Keratinocyte (primary cell): ENCODE data around the gene RAI14. TPM values are rescaled to one million over a fixed set of nuclear protein-coding genes. Genes with fewer than 3 reads are reported as not detected.

Source experiments
- DNase-seq: peaks from one replicate; pipeline ENCODE4 v3.0.0-alpha.2; 2011; ENCODE audit warnings: low read depth, missing footprints, low spot score
- FAIRE-seq: peaks from 2 replicates; lab custom pipeline; 2011; peaks lifted over from hg19 to GRCh38; lab: Jason Lieb, UNC
- H2AFZ ChIP-seq: 2 replicates; pipeline ENCODE4 v1.6.0; 2012; ENCODE audit warnings: low read length, control low read depth, inconsistent platforms; ENCODE audit not compliant: control insufficient read depth
- H3K27ac ChIP-seq: 2 replicates; pipeline ENCODE4 v1.5.1; 2011; ENCODE audit warnings: low read length; ENCODE audit not compliant: control insufficient read depth, insufficient read depth
- H3K27me3 ChIP-seq: 3 replicates; pipeline ENCODE4 v1.6.0; 2011; ENCODE audit warnings: low read length; ENCODE audit not compliant: control insufficient read depth, insufficient read depth; ENCODE audit errors: extremely low read depth
- H3K36me3 ChIP-seq, 2 experiments: 2 replicates in 1 of 2; 3 replicates in 1 of 2; pipeline ENCODE4 v1.5.1; 2011; ENCODE audit warnings: low read length in 2 of 2, mild to moderate bottlenecking in 1 of 2; ENCODE audit not compliant: control insufficient read depth in 2 of 2, insufficient read depth in 2 of 2; ENCODE audit errors: extremely low read depth in 1 of 2
- H3K4me1 ChIP-seq: 3 replicates; pipeline ENCODE4 v1.5.1; 2011; ENCODE audit warnings: low read length; ENCODE audit not compliant: control insufficient read depth, insufficient read depth; ENCODE audit errors: extremely low read depth
- H3K4me2 ChIP-seq: 3 replicates; pipeline ENCODE4 v1.6.0; 2011; ENCODE audit warnings: low read depth, low read length; ENCODE audit not compliant: control insufficient read depth, insufficient read depth; ENCODE audit errors: extremely low read depth
- H3K4me3 ChIP-seq, 3 experiments: fragments of 200-600 bp in 1 of 3; sonication (generic) in 1 of 3; 2 replicates in 2 of 3; 3 replicates in 1 of 3; pipeline ENCODE4 v1.5.1; 2011 to 2016; ENCODE audit warnings: low read length in 3 of 3, mild to moderate bottlenecking in 3 of 3, control low read depth in 2 of 3, inconsistent platforms in 1 of 3, low read depth in 1 of 3, mixed read lengths in 1 of 3, mixed run types in 1 of 3, moderate library complexity in 1 of 3; ENCODE audit not compliant: control insufficient read depth in 2 of 3, insufficient read depth in 2 of 3; ENCODE audit errors: extremely low read depth in 1 of 3
- H3K79me2 ChIP-seq: 2 replicates; pipeline ENCODE4 v1.6.0; 2012; ENCODE audit warnings: low read length; ENCODE audit not compliant: control insufficient read depth, insufficient read depth
- H3K9ac ChIP-seq: 3 replicates; pipeline ENCODE4 v1.6.0; 2011; ENCODE audit warnings: low read length; ENCODE audit not compliant: control insufficient read depth, insufficient read depth; ENCODE audit errors: extremely low read depth
- H3K9me1 ChIP-seq: 3 replicates; pipeline ENCODE4 v1.6.0; 2011; ENCODE audit warnings: low read length; ENCODE audit not compliant: control insufficient read depth, insufficient read depth; ENCODE audit errors: extremely low read depth
- H3K9me3 ChIP-seq: 2 replicates; pipeline ENCODE4 v1.5.1; 2012; ENCODE audit warnings: low read depth, low read length; ENCODE audit not compliant: control insufficient read depth
- H4K20me1 ChIP-seq: 3 replicates; pipeline ENCODE4 v1.6.0; 2011; ENCODE audit warnings: low read length; ENCODE audit not compliant: control insufficient read depth, insufficient read depth; ENCODE audit errors: extremely low read depth
- CTCF ChIP-seq, 3 experiments: IDR thresholded peaks in 1 of 3; conservative IDR thresholded peaks in 1 of 3; optimal IDR thresholded peaks in 1 of 3; 2 replicates in 2 of 3; 3 replicates in 1 of 3; pipeline versions ENCODE3 to v1.5.1; 2011; ENCODE audit warnings: low read length in 3 of 3, mild to moderate bottlenecking in 3 of 3, moderate library complexity in 2 of 3, control low read depth in 1 of 3, inconsistent platforms in 1 of 3; ENCODE audit not compliant: insufficient read depth in 2 of 3; ENCODE audit errors: extremely low read depth in 1 of 3
- EZH2 ChIP-seq: IDR thresholded peaks from one replicate; pipeline ENCODE4 v1.6.1; 2012; ENCODE audit warnings: inconsistent platforms, mild to moderate bottlenecking, low read length, moderate library complexity
- dilution Hi-C: fragments of 300-500 bp; cut with MboI; formaldehyde crosslinking; loops from one replicate; pipeline ENCODE4 v1.7.0; 2020; ENCODE audit warnings: low sequenced_read_pairs; ENCODE audit not compliant: extremely low pct_ligation_motif_present
- polyA plus RNA-seq, 5 experiments: library from polyadenylated mRNA; depleted of rRNA in 3 of 5; stranded (reverse) in 3 of 5; stranded (forward) in 1 of 5; unstranded in 1 of 5; fragments of >200 nt; gene quantifications; 1 replicate in 1 of 5; 2 replicates in 3 of 5; 3 replicates in 1 of 5; pipeline versions ENCODE4 v1.2.1 to v1.2.3, GENCODE V29; 2011 to 2012; ENCODE audit warnings: missing spikeins in 2 of 5, low read depth in 1 of 5, low replicate concordance in 1 of 5

The RAI14 gene
- polyA plus RNA-seq, 1 donor (not counting 4 experiments of a cell fraction or from before 2014, with no cell fraction given), result 31.4 TPM

GRCh38 chr5:34686762-34687268 is 30.7 kb downstream of the RAI14 start:
- H3K79me2 ChIP-seq, result peaks cover 16% of the 10 kb centered on the region
- DNase-seq, result peak; percentile 62
- H3K27ac ChIP-seq, result peak overlapping the region; percentile 77
- H3K9me1 ChIP-seq, result no peaks in the 10 kb centered on the region
- H3K9ac ChIP-seq, result peak overlapping the region; percentile 57
- peak overlapping the region in 2 of 3 experiments; percentile 34 to 61 for H3K4me3 ChIP-seq
- no peaks in the 10 kb centered on the region for H4K20me1 ChIP-seq
- no peaks in the 10 kb centered on the region for H3K9me3 ChIP-seq
- peak; percentile 96 for FAIRE-seq
- dilution Hi-C loops, result no loop called here
- TF ChIP-seq EZH2 (no peak), CTCF (optimal IDR thresholded peaks at IDR 0.05 in 1 of 3, IDR thresholded peaks at IDR 0.05 in 1 of 3, conservative IDR thresholded peaks at IDR 0.05 in 1 of 3; ENCODE audit: extremely low read depth in 1 of 3, insufficient read depth in 2 of 3, low read length in 3 of 3) (peak; percentile 3 to 41 (median 12))
- peak overlapping the region; percentile 78 for H3K4me2 ChIP-seq
- peaks cover 36% of the 10 kb centered on the region for H3K4me1 ChIP-seq
- H3K27me3 ChIP-seq, result no peaks in the 10 kb centered on the region
- peaks cover 4 to 7% of the 10 kb centered on the region in 2 experiments for H3K36me3 ChIP-seq
- peak overlapping the region; percentile 62 for H2AFZ ChIP-seq

GRCh38 chr5:34687269-34688011 is 31.3 kb downstream of the RAI14 start:
- DNase-seq (no peak), FAIRE-seq (no peak)
- TF ChIP-seq EZH2 (no peak), CTCF (optimal IDR thresholded peaks at IDR 0.05 in 1 of 3, IDR thresholded peaks at IDR 0.05 in 1 of 3, conservative IDR thresholded peaks at IDR 0.05 in 1 of 3; ENCODE audit: extremely low read depth in 1 of 3, insufficient read depth in 2 of 3, low read length in 3 of 3) (no peak)
- Histone ChIP-seq H3K4me2 (peak overlapping the region; percentile 78), H3K27me3 (no peaks in the 10 kb centered on the region), H3K9me1 (no peaks in the 10 kb centered on the region), H3K4me3 (peak overlapping the region in 2 of 3 experiments; percentile 34 to 61), H4K20me1 (no peaks in the 10 kb centered on the region), H3K9ac (peak overlapping the region; percentile 57), H2AFZ (peak overlapping the region; percentile 62), H3K4me1 (peaks cover 35% of the 10 kb centered on the region), H3K36me3 (peaks cover 4 to 7% of the 10 kb centered on the region in 2 experiments), H3K79me2 (peaks cover 15% of the 10 kb centered on the region), H3K27ac (peak overlapping the region; percentile 77), H3K9me3 (no peaks in the 10 kb centered on the region)
- dilution Hi-C loops, result no loop called here
